ENCODE results near the gene SLC43A2.

- no peak for TF ChIP-seq CTCF (conservative IDR thresholded peaks at IDR 0.05 in 1 of 2, IDR thresholded peaks at IDR 0.05 in 1 of 2; ENCODE audit: low read depth in 1 of 2, low read length in 2 of 2)
- no peak for TF ChIP-seq EZH2 (IDR thresholded peaks at IDR 0.05; ENCODE audit: low read length, missing control alignments)
These were observed 11.9 kb upstream of the SLC43A2 start for GRCh38 chr17:1640329-1641064.
